GM21723 (cell line): ENCODE data around the gene ATF4.

ENCODE experiments used
- ATAC-seq: cut with Tn5 transposase; IDR thresholded peaks from one replicate; pipeline ENCODE4 v1.9.1; 2021; ENCODE audit warnings: mild to moderate bottlenecking, moderate library complexity; ENCODE audit not compliant: unreplicated experiment

Gene ATF4, protein sequence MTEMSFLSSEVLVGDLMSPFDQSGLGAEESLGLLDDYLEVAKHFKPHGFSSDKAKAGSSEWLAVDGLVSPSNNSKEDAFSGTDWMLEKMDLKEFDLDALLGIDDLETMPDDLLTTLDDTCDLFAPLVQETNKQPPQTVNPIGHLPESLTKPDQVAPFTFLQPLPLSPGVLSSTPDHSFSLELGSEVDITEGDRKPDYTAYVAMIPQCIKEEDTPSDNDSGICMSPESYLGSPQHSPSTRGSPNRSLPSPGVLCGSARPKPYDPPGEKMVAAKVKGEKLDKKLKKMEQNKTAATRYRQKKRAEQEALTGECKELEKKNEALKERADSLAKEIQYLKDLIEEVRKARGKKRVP

DNA sequence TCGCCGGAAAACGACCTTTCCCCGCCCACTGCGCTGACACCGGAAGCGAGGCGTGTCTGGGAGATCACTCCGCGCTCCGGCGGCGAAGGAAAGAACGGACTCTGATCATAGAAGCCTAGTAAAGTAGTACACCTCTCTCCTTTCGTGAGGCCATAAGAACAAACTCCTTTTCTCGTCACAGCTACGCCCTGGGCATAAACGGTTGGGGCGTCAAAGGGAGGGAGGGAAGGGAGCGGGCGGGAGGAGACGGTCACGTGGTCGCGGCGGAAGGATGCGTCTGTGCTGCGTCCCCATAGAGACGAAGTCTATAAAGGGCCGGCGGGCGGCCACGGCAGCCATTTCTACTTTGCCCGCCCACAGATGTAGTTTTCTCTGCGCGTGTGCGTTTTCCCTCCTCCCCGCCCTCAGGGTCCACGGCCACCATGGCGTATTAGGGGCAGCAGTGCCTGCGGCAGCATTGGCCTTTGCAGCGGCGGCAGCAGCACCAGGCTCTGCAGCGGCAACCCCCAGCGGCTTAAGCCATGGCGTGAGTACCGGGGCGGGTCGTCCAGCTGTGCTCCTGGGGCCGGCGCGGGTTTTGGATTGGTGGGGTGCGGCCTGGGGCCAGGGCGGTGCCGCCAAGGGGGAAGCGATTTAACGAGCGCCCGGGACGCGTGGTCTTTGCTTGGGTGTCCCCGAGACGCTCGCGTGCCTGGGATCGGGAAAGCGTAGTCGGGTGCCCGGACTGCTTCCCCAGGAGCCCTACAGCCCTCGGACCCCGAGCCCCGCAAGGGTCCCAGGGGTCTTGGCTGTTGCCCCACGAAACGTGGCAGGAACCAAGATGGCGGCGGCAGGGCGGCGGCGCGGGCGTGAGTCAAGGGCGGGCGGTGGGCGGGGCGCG is at the start of gene ATF4:
TSS of gene ATF4 (plus strand) at position 337 of the 880 bp plus-strand sequence. CDS start 884 bp downstream, outside the sequence.
- peak; percentile 41 for ATAC-seq

DNA sequence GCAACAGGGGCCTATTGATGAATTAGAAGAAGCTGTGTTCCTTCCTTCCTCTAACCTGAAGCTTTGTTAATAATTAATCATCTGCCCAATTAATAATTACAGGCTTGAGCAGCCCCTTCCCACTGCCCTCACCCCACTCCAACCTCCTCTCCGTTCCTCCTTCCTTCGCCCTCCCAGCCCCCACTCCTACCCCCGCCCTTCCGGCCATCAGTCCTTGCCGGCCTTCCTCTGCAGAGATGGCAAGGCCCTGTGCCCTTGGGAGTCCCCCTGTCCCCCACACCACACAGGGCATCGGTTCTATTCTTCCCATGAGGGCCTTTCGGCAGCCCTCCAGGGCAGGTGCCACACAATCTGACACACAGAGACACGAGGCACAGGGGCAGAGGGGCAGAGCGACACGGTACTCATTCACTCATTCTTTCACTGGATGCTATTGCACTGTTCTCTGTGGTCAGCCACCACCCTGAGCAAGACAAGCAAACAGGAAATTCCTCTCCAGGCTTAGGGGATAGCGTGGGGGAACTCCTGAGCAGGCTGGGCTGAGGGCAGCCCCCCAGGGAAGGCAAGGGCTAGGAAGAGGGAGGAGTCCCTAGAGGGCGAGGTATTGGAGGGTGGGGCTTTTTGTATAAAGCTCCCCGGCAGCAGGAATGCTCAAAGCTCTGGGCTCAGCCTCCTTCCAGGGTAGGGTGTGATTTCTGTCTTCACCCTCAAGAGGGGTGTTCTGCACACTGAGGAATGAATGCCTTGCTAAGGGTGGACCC is 48.8 kb upstream of the ATF4 start:
- ATAC-seq = peak; percentile 67

DNA sequence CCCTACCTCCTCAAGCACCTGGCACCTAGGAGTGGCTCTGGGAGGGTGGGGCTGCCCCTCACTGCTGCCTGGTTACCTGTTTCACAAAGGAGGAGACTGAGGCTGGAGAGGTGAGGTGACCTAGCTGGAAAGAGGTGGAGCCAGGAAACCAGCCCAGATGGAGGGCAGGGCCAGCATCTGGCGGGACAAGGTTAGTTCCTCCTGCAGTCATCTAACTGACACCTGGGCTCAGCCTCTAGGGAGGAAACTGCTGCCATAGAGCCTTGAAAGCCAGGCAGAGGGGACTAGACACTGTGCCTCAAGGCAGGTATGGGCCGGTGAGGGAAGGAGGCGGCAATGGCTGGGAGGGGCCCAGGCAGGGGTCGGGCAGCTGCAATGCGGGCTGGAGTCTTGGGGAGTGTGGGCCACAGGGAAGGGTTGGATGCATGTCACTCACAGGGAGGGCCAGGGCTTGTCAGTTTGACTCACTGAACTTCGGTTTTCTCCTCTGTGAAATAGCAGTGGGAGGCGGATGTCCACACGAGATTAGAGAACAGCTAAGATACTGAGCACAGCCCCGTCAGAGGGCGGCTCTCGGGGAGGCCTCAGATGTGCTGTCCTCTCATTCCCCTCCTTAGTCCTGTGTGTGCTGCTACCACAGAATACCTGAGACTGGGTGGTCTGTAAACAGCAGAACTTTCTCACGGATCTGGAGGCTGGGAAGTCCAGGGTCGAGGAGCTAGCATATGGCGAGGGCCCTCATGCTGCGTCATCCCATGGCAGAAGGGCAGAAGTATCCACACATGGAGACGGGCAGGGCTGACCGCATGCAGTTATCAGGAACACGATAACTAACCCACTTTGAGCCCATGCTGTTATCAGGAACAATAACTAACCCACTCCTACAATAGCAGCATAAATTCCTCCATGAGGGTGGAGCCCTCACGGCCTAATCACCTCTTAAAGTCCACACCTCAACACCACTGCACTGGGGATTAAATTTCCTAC is 47.5 kb upstream of the ATF4 start:
- ATAC-seq = no peak

DNA sequence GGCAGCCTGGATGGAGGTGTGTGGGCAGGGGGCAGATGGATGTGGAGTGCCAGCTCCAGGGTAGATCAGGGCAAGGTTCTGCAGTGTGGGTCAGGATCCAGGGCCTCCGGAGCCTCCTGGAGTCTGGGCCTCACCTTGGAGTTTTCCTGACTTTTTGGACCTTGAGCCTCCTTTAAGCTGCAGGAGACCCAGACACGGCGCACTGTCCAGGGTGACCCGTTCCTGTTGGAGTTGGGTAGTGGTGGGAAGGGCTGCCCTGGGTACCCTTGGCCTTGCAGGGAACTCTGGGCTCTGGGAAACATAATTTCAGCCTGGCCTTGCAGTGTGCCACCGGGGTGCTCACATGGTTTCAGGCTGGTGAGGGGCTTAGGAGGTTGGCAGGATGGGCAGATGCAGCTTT is 46.5 kb upstream of the ATF4 start:
- ATAC-seq = no peak

DNA sequence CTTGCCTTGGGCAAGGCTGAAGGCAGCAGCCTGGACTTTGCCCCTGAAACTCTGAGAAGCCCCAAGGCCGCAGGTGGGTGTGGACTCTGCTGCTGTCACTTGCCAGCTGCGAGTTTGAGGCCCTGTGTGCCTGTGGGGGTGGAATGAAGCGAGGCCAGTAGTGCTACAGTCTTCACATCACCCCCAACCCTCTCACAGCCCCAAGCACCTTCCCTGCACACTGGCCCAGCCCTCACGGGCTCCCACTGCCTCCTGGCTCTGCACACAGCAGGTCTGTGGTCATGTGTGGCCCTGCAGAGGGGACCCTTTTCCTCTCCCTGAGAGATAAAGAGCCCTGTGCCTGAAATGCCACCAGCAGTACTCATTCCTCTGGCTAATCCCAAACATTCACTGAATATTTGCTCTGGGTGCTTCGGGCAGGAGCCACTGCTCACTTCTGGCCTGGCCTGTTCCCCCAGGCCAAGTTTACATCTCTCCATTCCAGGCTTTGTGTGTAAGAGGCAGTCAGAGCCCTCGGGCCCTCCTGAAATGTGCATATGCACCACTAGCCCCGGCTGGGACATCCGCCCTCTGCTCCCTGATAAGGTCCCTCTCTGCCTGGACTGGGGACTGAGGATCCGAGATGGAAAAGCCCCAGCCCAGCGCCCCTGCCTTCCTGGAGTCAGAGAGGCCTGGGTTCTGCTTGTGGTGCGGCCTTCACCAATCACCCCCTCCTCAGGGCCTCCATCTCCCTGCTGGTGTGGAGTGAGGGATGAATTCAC is 45.8 kb upstream of the ATF4 start:
- ATAC-seq = no peak

DNA sequence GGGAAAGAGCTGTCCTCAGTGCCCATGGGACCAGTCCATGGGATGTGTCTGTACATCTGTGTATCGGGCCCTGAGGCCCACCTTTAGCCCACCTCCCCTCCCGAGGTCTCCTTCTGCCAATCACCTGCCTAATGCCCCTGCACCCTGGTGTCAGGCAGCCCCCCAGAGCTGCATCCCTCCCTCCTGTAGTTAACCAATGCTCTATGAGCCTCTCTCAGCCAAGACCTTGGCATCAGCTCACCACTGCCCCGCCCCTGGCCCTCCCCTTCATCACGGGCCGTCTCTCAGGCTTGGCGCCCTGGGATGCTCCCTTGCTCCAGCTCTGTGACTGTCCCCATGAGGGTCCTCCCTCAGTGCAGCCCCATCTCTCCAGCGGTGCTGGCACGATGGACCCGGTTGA is 45.0 kb upstream of the ATF4 start:
- no peak for ATAC-seq

DNA sequence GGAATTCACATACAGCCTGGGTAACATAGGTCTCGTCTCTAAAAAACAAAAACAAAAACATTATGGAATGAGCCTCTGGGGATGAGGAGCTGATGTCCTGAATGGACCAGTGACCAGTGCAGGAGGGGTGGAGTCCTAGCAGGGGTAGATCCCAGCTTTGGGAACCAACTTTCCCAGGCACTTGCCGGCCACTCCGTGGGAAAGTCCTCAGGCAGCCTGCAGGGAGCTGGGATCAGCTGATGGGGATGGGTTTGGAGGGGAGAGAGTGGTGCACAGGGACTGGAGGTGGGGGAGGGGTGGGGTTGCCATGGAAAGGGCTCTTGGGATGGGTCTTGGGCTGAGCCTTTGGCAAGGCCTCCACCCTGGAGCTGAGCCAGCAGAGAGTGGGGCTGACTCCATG is 44.5 kb upstream of the ATF4 start:
- no peak for ATAC-seq

DNA sequence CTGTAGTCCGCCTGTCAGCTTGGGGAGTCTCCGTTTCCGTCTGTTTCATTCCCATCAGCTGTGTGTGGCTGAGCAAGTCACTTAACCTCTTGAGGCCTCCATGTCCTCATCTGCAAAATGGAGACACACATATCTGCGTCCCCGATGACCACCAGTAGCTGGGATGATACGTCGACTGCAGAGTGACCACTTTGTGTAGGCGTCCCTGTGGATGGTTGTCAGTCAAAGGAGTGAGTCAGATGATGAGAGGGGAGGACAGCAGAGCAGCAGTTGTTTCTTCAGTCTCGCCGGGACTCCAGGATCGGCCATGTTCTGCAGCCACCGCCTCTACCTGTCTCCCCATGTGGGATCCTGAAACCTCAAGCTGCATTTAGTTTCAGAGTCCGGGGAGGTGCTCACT is 43.7 kb upstream of the ATF4 start:
- no peak for ATAC-seq

DNA sequence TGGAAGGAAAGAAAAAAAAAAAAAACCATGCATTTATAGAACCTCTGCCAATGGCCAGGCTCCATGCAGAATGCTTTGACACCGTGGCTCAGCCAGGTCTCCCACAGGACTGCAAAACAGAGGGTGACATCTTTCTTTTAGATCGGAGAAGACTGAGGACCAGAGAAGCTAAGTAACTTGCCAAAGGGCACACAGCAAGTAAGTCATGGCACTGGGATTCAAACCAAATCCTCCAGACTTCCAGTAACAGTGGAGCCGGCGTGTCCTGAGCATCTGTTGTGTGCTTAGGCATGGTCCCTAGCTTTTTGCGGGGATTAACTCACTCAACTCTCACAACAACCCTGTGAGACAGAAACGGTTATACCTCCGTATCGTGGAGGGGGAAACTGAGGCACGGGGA is 42.8 kb upstream of the ATF4 start:
- no peak for ATAC-seq

DNA sequence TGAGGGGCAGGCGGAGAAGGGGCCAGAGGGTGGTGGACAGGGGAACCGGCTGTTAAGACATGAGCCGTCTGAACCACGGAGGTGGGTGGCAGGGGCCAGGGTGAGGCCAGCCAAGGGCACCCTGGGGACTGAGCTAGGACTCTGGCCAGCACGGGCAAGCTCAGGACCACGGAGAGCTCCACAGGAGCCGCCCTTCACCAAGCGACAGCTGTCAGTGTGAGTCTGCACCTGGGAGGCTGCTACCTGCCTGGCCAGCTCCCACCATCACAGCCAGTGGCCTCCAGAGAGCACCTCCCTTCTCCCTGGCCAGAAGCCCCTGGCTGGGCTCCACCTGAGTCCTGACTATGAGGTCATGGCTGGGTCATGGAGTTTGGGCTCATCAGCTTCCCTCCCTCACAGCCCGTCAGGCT is 41.9 kb upstream of the ATF4 start:
- no peak for ATAC-seq

DNA sequence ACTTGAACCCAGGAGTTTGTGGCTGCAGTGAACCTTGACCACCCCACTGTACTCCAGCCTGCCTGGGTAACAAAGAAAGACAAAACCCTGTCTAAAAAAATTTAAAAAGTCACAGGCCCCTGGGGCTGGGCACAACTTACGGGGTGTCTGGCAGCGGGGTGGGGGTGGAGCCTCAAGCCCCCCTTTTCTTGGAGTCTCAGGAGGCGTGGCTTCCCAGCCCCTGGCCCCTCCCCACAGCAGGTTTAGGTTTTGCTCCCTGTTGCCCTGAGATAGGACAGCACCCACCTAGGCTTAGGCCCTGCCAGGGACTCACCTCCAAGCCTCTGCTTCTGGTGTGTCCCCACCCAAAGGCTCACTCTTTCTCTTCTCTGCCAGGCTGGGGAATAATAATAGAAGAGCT is 41.1 kb upstream of the ATF4 start:
- ATAC-seq = no peak

DNA sequence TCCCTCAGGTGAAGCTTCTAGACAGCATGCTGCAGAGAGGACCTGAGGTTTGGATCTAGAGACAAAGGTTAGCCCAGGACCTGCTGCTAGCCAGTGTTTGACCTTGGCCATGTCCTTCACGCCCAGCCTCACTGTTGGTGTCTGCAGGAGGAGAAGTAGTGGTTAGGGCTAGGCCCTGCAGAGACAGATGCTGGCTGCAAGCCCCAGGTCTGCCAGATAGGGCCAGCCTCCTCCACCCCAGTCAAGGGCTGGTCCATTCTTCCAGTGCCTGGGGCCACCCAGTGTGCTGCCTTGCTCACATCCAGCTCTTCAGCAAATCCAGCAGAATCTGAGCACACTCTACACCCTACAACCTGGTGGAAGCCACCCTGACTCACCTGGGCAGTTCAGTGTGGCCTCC is 39.8 kb upstream of the ATF4 start:
- no peak for ATAC-seq

DNA sequence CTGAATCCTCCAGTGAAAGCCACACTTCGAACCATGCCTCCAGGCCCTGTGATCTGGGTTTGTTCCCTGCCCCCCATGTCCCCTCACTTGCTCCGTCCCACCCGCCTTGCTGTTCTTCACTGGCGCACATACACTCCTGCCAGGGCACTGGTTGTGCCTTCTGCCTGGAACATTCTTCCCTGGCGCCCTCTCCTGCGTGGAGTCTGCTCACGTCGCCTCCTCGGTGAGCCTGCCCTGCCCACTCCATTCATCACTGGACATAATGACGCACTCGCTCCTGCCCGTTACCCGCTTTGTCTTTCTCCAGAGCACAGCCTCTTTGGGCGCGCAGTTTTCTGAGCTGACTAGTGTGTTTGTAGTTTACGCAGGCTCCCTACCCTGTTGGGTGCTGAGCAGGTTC is 39.3 kb upstream of the ATF4 start:
- no peak for ATAC-seq

DNA sequence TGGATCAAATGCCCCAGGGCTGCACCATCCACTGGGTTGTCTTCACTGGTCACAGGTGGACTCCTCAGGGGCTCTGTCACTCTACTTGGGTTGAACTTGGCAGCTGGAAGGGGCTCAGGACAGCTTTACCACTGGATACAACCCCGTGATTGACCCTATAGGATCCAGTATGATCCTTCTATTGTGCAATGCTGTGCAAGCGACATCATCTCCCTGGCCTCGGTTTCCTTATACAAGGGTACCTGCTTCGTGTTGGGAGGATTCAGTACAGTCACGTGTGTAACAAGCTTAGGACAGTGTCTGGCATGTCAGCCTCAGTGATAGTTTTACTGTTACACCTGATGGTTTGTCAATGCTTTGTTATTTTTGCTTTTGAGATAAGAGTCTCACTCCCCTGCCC is 38.8 kb upstream of the ATF4 start:
- no peak for ATAC-seq

DNA sequence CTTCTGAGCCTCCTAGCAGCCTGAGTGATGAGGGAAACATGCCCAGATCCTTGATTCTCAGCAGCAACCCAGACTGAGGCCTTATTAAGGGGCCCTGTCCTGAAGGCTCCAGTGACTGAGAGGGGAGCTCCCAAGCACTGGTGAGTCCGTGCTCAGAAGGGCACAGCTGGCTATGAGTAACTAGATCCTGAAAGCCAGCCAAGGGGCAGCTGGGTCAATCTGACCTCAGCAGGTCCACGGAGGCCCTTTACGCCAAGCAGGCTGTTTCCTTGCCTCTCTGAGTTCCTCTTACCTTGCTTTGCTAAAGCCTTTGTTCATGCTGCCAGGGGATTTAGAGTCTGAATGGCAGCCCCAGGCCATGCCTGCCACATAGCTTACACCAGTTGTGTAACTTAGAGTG is 37.6 kb upstream of the ATF4 start:
- no peak for ATAC-seq

DNA sequence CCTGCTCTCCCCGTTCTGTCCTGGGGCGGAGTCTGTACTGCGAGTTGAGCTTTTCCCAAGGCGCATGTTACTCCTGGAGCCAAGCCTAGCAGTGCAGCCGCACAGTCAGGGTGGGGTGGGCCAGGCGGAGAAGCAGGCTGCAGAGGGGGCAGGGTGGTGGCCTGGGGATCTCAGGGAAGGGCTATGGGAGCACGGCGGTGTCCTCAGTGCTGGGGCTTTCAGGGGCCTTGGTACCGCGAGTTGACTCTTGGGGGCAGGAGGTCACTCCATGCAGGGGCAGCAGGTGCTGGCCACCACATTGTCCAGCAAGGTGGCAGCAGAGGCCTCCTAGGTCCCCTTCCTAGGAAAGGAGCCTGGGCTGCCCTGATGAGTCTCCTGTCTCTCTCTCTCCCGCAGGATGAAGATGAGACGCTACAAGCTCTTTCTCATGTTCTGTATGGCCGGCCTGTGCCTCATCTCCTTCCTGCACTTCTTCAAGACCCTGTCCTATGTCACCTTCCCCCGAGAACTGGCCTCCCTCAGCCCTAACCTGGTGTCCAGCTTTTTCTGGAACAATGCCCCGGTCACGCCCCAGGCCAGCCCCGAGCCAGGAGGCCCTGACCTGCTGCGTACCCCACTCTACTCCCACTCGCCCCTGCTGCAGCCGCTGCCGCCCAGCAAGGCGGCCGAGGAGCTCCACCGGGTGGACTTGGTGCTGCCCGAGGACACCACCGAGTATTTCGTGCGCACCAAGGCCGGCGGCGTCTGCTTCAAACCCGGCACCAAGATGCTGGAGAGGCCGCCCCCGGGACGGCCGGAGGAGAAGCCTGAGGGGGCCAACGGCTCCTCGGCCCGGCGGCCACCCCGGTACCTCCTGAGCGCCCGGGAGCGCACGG is 33.2 kb upstream of the ATF4 start:
- no peak for ATAC-seq

DNA sequence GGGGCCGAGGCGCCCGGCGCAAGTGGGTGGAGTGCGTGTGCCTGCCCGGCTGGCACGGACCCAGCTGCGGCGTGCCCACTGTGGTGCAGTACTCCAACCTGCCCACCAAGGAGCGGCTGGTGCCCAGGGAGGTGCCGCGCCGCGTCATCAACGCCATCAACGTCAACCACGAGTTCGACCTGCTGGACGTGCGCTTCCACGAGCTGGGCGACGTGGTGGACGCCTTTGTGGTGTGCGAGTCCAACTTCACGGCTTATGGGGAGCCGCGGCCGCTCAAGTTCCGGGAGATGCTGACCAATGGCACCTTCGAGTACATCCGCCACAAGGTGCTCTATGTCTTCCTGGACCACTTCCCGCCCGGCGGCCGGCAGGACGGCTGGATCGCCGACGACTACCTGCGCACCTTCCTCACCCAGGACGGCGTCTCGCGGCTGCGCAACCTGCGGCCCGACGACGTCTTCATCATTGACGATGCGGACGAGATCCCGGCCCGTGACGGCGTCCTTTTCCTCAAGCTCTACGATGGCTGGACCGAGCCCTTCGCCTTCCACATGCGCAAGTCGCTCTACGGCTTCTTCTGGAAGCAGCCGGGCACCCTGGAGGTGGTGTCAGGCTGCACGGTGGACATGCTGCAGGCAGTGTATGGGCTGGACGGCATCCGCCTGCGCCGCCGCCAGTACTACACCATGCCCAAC is 32.4 kb upstream of the ATF4 start:
- no peak for ATAC-seq

DNA sequence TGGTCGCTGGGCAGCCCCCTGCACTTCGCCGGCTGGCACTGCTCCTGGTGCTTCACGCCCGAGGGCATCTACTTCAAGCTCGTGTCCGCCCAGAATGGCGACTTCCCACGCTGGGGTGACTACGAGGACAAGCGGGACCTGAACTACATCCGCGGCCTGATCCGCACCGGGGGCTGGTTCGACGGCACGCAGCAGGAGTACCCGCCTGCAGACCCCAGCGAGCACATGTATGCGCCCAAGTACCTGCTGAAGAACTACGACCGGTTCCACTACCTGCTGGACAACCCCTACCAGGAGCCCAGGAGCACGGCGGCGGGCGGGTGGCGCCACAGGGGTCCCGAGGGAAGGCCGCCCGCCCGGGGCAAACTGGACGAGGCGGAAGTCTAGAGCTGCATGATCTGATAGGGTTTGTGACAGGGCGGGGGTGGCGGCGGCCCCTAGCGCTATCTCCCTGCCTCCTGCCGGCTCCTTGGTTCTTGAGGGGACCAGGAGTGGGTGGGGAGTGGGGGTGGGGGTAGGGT is 31.7 kb upstream of the ATF4 start:
- ATAC-seq = no peak
